ENCODE results near the gene PLK5.

Gene PLK5

GRCh38 chr19:1577090-1577928 lies 53.4 kb downstream of the PLK5 start:
- DNase-seq, result no peak
- Histone ChIP-seq H3K9me3 (ENCODE audit: control insufficient read depth, low read length) (no peaks in the 10 kb centered on the region), H3K36me3 (ENCODE audit: control insufficient read depth, insufficient read depth, low read length) (peaks cover 30% of the 10 kb centered on the region), H3K27me3 (replicated peaks; ENCODE audit: control insufficient read depth, insufficient read depth, low read length, poor library complexity, severe bottlenecking) (no peaks in the 10 kb centered on the region), H3K27ac (ENCODE audit: insufficient read depth, low read length, poor library complexity, severe bottlenecking) (no peak overlapping the region), H3K4me1 (ENCODE audit: control insufficient read depth, insufficient read depth, low read length, poor library complexity, severe bottlenecking) (no peaks in the 10 kb centered on the region), H3K4me3 (ENCODE audit: insufficient read depth, low read depth, low read length, poor library complexity, severe bottlenecking) (no peak overlapping the region)

DNA sequence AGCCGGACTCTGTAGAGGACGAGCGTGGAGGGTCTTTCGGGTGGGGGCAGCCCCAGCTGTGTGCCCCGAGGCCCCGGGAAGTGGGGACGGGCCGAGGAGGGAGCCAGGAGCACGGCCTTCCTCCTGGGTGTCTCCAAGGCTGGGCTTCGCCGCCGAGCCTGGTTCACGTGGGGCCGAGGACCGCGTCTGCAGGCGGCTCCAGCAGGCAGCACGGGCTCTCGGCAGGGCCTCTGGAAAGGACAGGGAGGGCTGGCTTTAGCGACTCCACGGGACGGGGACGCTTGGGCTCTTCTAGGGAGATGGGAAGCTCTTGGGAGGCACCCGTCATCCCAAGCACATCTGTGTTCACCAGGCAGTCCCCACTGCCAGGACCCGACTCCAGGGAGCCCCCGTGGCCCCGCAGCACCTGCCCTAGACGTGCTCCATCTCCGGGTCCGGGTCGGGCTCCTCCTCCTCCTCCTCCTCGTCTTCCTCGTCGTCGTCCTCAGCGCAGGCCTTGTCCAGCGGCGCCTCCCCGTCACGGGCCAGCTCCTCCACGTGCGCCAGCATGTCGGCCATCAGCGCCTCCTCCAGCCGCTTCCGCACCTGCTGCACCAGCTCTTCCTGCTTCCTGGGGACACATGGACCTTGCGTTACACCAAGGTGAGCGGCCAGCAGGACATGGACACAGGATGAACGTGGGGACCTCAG lies 54.2 kb downstream of the PLK5 start:
- DNase-seq, result no peak
- Histone ChIP-seq H3K27me3 (replicated peaks; ENCODE audit: control insufficient read depth, insufficient read depth, low read length, poor library complexity, severe bottlenecking) (no peaks in the 10 kb centered on the region), H3K4me3 (ENCODE audit: insufficient read depth, low read depth, low read length, poor library complexity, severe bottlenecking) (no peak overlapping the region), H3K36me3 (ENCODE audit: control insufficient read depth, insufficient read depth, low read length) (peaks cover 34% of the 10 kb centered on the region), H3K9me3 (ENCODE audit: control insufficient read depth, low read length) (no peaks in the 10 kb centered on the region), H3K4me1 (ENCODE audit: control insufficient read depth, insufficient read depth, low read length, poor library complexity, severe bottlenecking) (no peaks in the 10 kb centered on the region), H3K27ac (ENCODE audit: insufficient read depth, low read length, poor library complexity, severe bottlenecking) (no peak overlapping the region)

DNA sequence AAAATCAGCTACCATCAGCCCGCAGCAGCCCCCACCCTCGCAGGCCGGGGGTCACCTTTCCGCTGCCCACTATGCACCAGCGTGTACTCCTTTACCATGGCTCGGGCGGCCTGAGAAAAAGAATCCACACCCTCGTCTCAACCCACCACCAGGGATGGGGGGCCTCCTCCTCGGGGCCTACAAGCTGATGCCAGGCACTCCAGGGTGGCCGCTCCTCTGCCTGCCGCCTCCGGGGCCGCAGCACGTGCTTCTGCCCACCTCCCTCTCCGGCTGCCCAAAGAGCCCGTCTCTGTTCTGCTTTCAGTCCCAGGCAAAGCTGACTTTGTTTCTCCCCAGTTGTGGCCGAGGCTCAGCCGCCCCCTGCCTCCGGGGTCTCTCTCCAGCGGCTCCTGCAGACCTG lies 55.3 kb downstream of the PLK5 start:
- H3K9me3 ChIP-seq (ENCODE audit: control insufficient read depth, low read length), result no peaks in the 10 kb centered on the region
- no peak overlapping the region for H3K4me3 ChIP-seq (ENCODE audit: insufficient read depth, low read depth, low read length, poor library complexity, severe bottlenecking)
- no peak for DNase-seq
- no peak overlapping the region for H3K27ac ChIP-seq (ENCODE audit: insufficient read depth, low read length, poor library complexity, severe bottlenecking)
- H3K4me1 ChIP-seq (ENCODE audit: control insufficient read depth, insufficient read depth, low read length, poor library complexity, severe bottlenecking), result no peaks in the 10 kb centered on the region
- no peaks in the 10 kb centered on the region for H3K27me3 ChIP-seq (replicated peaks; ENCODE audit: control insufficient read depth, insufficient read depth, low read length, poor library complexity, severe bottlenecking)
- peaks cover 38% of the 10 kb centered on the region for H3K36me3 ChIP-seq (ENCODE audit: control insufficient read depth, insufficient read depth, low read length)

DNA sequence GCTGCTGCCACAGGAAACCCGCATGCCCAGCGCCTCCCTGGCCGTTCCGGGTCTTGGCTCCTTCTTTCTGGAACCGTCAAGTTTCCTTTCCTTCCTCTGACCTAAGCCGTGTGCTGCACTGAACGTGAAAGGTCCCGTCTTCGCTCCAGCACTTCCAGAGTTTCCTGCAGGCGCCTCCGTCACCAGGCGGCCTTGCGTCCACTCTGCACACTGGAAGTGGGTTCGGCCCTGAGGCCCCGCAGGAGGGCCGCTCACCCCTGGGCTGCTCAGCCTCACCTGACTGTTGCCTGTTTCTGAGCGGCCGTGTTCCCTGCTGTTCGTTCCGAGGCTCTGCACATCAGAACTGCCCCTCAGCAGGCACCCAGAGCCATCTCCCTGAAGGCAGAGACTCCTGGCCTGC lies 56.5 kb downstream of the PLK5 start:
- Histone ChIP-seq H3K36me3 (ENCODE audit: control insufficient read depth, insufficient read depth, low read length) (peaks cover 41% of the 10 kb centered on the region), H3K27me3 (replicated peaks; ENCODE audit: control insufficient read depth, insufficient read depth, low read length, poor library complexity, severe bottlenecking) (no peaks in the 10 kb centered on the region), H3K4me3 (ENCODE audit: insufficient read depth, low read depth, low read length, poor library complexity, severe bottlenecking) (no peak overlapping the region), H3K9me3 (ENCODE audit: control insufficient read depth, low read length) (no peaks in the 10 kb centered on the region), H3K27ac (ENCODE audit: insufficient read depth, low read length, poor library complexity, severe bottlenecking) (no peak overlapping the region), H3K4me1 (ENCODE audit: control insufficient read depth, insufficient read depth, low read length, poor library complexity, severe bottlenecking) (no peaks in the 10 kb centered on the region)
- DNase-seq, result no peak

DNA sequence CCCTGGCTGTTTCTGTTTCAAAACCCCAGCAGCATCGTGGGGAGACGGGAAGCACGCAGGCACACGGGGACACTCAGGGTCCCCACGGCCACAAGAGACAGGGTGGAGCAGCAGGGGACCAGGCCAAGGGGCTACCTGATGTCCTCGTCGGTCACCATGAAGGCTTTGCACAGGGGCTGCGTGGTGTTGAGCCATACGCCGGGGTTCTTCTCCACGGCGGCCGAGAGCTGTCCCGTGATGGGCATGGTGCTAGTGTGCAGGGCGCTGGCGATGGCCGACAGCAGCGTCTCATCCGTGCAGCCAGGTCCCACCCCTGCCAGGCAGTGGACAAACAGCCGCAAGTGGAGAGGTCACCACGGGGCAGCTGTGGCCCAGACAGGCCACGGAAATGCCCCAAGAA lies 57.1 kb downstream of the PLK5 start:
- peaks cover 41% of the 10 kb centered on the region for H3K36me3 ChIP-seq (ENCODE audit: control insufficient read depth, insufficient read depth, low read length)
- no peak overlapping the region for H3K27ac ChIP-seq (ENCODE audit: insufficient read depth, low read length, poor library complexity, severe bottlenecking)
- H3K27me3 ChIP-seq (replicated peaks; ENCODE audit: control insufficient read depth, insufficient read depth, low read length, poor library complexity, severe bottlenecking), result no peaks in the 10 kb centered on the region
- no peak for DNase-seq
- no peaks in the 10 kb centered on the region for H3K9me3 ChIP-seq (ENCODE audit: control insufficient read depth, low read length)
- H3K4me1 ChIP-seq (ENCODE audit: control insufficient read depth, insufficient read depth, low read length, poor library complexity, severe bottlenecking), result no peaks in the 10 kb centered on the region
- H3K4me3 ChIP-seq (ENCODE audit: insufficient read depth, low read depth, low read length, poor library complexity, severe bottlenecking), result no peak overlapping the region

- Histone ChIP-seq H3K27ac (ENCODE audit: insufficient read depth, low read length, poor library complexity, severe bottlenecking) (no peak overlapping the region), H3K36me3 (ENCODE audit: control insufficient read depth, insufficient read depth, low read length) (peaks cover 37% of the 10 kb centered on the region), H3K27me3 (replicated peaks; ENCODE audit: control insufficient read depth, insufficient read depth, low read length, poor library complexity, severe bottlenecking) (no peaks in the 10 kb centered on the region), H3K4me1 (ENCODE audit: control insufficient read depth, insufficient read depth, low read length, poor library complexity, severe bottlenecking) (no peaks in the 10 kb centered on the region), H3K9me3 (ENCODE audit: control insufficient read depth, low read length) (no peaks in the 10 kb centered on the region), H3K4me3 (ENCODE audit: insufficient read depth, low read depth, low read length, poor library complexity, severe bottlenecking) (no peak overlapping the region)
- no peak for DNase-seq
These were observed 58.3 kb downstream of the PLK5 start for GRCh38 chr19:1582201-1582600.

- DNase-seq, result no peak
- H3K4me1 ChIP-seq (ENCODE audit: control insufficient read depth, insufficient read depth, low read length, poor library complexity, severe bottlenecking), result no peaks in the 10 kb centered on the region
- H3K4me3 ChIP-seq (ENCODE audit: insufficient read depth, low read depth, low read length, poor library complexity, severe bottlenecking), result no peak overlapping the region
- no peaks in the 10 kb centered on the region for H3K27me3 ChIP-seq (replicated peaks; ENCODE audit: control insufficient read depth, insufficient read depth, low read length, poor library complexity, severe bottlenecking)
- peaks cover 27% of the 10 kb centered on the region for H3K36me3 ChIP-seq (ENCODE audit: control insufficient read depth, insufficient read depth, low read length)
- H3K9me3 ChIP-seq (ENCODE audit: control insufficient read depth, low read length), result no peaks in the 10 kb centered on the region
- H3K27ac ChIP-seq (ENCODE audit: insufficient read depth, low read length, poor library complexity, severe bottlenecking), result no peak overlapping the region
These were observed 60.8 kb downstream of the PLK5 start for GRCh38 chr19:1584500-1585242.

DNA sequence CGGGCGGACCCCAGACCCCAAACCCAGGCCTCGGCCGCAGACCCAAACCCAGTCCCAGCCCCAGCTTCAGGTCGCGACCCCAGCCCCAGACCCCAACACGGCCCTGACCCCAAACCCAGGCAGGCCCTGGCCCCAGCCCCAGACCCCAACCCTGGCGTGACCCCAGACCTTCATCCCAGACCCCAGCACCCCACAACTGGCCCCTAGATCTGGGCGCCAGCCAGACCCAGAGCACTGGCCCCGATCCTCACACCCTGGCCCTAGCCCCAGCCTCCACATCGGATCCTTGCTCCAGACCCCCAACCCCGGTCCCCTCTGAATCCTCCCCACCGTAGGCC lies 61.3 kb downstream of the PLK5 start:
- Histone ChIP-seq H3K36me3 (ENCODE audit: control insufficient read depth, insufficient read depth, low read length) (peaks cover 25% of the 10 kb centered on the region), H3K9me3 (ENCODE audit: control insufficient read depth, low read length) (no peaks in the 10 kb centered on the region), H3K27ac (ENCODE audit: insufficient read depth, low read length, poor library complexity, severe bottlenecking) (no peak overlapping the region), H3K27me3 (replicated peaks; ENCODE audit: control insufficient read depth, insufficient read depth, low read length, poor library complexity, severe bottlenecking) (no peaks in the 10 kb centered on the region), H3K4me1 (ENCODE audit: control insufficient read depth, insufficient read depth, low read length, poor library complexity, severe bottlenecking) (no peaks in the 10 kb centered on the region), H3K4me3 (ENCODE audit: insufficient read depth, low read depth, low read length, poor library complexity, severe bottlenecking) (no peak overlapping the region)
- no peak for DNase-seq

Measured in effector memory CD4-positive, alpha-beta T cell (primary cell).